Measurements from ENCODE around the gene AGAP2.

AGAP2 gene

GRCh38 chr12:57738661-57739237, at the start of gene AGAP2:
Gene AGAP2, minus strand, starts transcription at chr12:57738742. Its CDS starts 496 bp downstream, at chr12:57738246.
- H3K4me3 ChIP-seq (ENCODE audit: low read length): peak within 1 kb of the TSS; percentile 15
- DNase-seq (ENCODE audit: low read depth): no peak
- TF ChIP-seq, protein P1, sequence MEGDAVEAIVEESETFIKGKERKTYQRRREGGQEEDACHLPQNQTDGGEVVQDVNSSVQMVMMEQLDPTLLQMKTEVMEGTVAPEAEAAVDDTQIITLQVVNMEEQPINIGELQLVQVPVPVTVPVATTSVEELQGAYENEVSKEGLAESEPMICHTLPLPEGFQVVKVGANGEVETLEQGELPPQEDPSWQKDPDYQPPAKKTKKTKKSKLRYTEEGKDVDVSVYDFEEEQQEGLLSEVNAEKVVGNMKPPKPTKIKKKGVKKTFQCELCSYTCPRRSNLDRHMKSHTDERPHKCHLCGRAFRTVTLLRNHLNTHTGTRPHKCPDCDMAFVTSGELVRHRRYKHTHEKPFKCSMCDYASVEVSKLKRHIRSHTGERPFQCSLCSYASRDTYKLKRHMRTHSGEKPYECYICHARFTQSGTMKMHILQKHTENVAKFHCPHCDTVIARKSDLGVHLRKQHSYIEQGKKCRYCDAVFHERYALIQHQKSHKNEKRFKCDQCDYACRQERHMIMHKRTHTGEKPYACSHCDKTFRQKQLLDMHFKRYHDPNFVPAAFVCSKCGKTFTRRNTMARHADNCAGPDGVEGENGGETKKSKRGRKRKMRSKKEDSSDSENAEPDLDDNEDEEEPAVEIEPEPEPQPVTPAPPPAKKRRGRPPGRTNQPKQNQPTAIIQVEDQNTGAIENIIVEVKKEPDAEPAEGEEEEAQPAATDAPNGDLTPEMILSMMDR (conservative IDR thresholded peaks at IDR 0.05; ENCODE audit: low read length): no peak

DNA sequence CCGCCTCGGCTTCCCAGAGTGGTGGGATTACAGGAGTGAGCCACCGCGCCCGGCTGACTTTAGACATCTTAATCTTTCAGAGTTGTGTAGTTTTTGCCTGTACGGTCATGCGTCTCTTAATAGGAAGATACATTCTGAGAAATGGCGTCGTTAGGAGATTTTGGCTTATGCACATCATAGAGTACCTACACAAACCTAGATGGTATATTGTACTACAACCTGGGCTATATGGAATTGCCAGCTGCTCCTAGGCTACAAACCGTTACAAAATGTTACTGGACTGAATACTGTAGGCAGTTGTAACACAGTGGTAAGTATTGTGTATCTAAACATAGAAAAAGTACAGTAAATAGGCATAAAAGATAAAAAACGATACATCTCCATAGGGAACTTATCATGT, 45.3 kb upstream of the AGAP2 start:
- TF ChIP-seq, protein P1 (conservative IDR thresholded peaks at IDR 0.05; ENCODE audit: low read length): no peak
- H3K4me3 ChIP-seq (ENCODE audit: low read length): no peak overlapping the region
- no peak for DNase-seq (ENCODE audit: low read depth)

DNA sequence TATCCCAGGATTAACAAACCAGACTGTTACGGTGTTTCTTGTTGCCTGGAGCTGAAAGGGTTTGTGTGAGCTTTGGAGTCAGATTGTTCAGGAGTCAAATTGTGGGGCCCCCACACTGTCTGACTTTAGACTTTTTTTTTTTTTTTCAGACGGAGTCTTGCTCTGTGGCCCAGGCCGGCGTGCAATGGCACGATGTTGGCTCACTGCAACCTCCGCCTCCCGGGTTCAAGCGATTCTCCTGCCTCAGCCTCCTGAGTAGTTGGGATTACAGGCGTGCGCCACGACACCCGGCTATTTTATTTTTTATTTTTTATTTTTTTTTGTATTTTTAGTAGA, 44.9 kb upstream of the AGAP2 start:
- no peak for DNase-seq (ENCODE audit: low read depth)
- TF ChIP-seq, protein P1 (conservative IDR thresholded peaks at IDR 0.05; ENCODE audit: low read length): no peak
- peak overlapping the region; percentile 100 for H3K4me3 ChIP-seq (ENCODE audit: low read length)

DNA sequence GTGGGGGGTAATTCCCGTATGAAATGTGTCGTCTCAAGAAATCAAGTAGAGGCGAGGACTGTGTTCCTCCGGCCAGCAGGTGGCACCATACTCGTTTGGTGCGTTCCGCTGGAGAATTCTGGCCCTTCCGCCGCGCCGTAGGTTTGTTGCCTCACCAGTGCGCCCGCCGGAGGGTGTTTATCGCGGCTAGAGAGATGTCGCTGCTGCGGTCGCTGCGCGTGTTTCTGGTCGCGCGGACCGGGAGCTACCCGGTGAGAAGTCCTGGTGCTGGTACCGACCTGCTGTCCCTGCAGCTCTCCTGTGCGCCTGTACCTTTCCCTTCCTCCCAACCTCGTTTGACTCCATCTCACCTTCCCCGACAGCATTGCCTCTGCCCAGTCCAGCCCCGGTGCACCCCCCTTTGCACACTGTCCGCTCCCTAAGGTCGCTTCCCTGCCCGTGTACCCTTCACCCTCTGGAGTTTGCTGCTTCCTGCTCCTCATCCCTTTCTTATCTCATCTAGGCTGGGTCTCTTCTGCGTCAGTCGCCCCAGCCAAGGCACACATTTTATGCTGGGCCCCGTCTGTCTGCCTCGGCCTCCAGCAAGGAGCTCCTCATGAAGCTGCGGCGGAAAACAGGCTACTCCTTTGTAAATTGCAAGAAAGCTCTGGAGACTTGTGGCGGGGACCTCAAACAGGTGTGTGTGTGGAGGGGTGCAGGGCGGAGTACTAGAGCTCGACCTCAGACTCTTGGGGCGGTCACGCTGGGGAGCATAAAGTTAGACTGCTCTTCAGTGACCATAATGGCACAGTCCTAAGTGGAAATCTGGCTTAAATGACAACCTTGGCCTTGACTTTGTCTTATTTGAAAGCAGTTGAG, 44.3 kb upstream of the AGAP2 start, which contains the start of gene TSFM:
TSS of gene TSFM (plus strand) at position 180 of the 858 bp plus-strand sequence. CDS start at position 195, 15 bp downstream.
- TF ChIP-seq, protein P1 (conservative IDR thresholded peaks at IDR 0.05; ENCODE audit: low read length): peak; percentile 86
- H3K4me3 ChIP-seq (ENCODE audit: low read length): peak within 1 kb of the TSS; percentile 100
- DNase-seq (ENCODE audit: low read depth): peak; percentile 93

GRCh38 chr12:57782243-57782607, 43.7 kb upstream of the AGAP2 start:
- no peak overlapping the region for H3K4me3 ChIP-seq (ENCODE audit: low read length)

GRCh38 chr12:57781801-57782200, 43.3 kb upstream of the AGAP2 start:
- H3K4me3 ChIP-seq (ENCODE audit: low read length): no peak overlapping the region
- TF ChIP-seq, protein P1 (conservative IDR thresholded peaks at IDR 0.05; ENCODE audit: low read length): no peak
- no peak for DNase-seq (ENCODE audit: low read depth)

More at GRCh38 chr12:57782243-57782607, 43.7 kb upstream of the AGAP2 start:
- DNase-seq (ENCODE audit: low read depth): no peak
- TF ChIP-seq, protein P1 (conservative IDR thresholded peaks at IDR 0.05; ENCODE audit: low read length): no peak

GRCh38 chr12:57781244-57781643, 42.7 kb upstream of the AGAP2 start:
- H3K4me3 ChIP-seq (ENCODE audit: low read length): no peak overlapping the region
- TF ChIP-seq, protein P1 (conservative IDR thresholded peaks at IDR 0.05; ENCODE audit: low read length): no peak
- no peak for DNase-seq (ENCODE audit: low read depth)
